Tibial nerve (tissue), 3 donors: ENCODE data around the gene GRM8.

Source experiments
- EP300 ChIP-seq, 2 donors: sonication (generic); formaldehyde crosslinking; IDR thresholded peaks; one replicate each; pipeline ENCODE4 v1.6.1; 2017; ENCODE audit warnings: antibody characterized with exemption in 2 of 2, mild to moderate bottlenecking in 1 of 2
- POLR2A ChIP-seq, 2 donors: fragments of 450-650 bp; IDR thresholded peaks; one replicate each; pipeline ENCODE4 v1.6.1; 2017; ENCODE audit warnings: antibody characterized with exemption in 2 of 2, mild to moderate bottlenecking in 2 of 2, moderate library complexity in 2 of 2

DNA sequence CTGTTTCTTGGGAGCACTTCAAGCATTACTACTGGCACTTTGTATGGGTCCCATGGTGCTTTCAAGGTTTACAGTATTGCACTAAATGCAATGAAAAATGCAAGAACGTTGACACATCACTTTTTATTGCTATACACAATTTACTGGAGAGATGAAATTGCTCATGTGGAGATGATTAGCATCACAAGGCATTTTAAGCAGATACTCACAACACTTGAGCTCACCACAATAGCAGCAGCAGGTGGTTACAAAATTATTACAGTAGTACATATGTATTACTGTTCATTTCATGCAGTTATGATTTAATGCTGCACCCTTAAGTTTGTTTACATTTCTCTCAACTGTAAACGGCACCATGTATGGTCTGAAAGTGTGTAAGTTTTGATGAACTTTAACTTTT, 537.7 kb downstream of the GRM8 start:
- TF ChIP-seq EP300 (IDR thresholded peaks at IDR 0.05), result no peak
- no peak for TF ChIP-seq POLR2A (IDR thresholded peaks at IDR 0.05)
